Measurements from ENCODE around the gene CFAP54.

- TF ChIP-seq, protein P1, sequence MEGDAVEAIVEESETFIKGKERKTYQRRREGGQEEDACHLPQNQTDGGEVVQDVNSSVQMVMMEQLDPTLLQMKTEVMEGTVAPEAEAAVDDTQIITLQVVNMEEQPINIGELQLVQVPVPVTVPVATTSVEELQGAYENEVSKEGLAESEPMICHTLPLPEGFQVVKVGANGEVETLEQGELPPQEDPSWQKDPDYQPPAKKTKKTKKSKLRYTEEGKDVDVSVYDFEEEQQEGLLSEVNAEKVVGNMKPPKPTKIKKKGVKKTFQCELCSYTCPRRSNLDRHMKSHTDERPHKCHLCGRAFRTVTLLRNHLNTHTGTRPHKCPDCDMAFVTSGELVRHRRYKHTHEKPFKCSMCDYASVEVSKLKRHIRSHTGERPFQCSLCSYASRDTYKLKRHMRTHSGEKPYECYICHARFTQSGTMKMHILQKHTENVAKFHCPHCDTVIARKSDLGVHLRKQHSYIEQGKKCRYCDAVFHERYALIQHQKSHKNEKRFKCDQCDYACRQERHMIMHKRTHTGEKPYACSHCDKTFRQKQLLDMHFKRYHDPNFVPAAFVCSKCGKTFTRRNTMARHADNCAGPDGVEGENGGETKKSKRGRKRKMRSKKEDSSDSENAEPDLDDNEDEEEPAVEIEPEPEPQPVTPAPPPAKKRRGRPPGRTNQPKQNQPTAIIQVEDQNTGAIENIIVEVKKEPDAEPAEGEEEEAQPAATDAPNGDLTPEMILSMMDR (IDR thresholded peaks at IDR 0.05): no peak
- TF ChIP-seq POLR2AphosphoS5 (IDR thresholded peaks at IDR 0.05; ENCODE audit: low read depth, low read length): no peak
- no peak for TF ChIP-seq TCF7L2 (IDR thresholded peaks at IDR 0.05; ENCODE audit: low read depth, low read length)
Observed at GRCh38 chr12:96495841-96496545, 6.6 kb downstream of the CFAP54 start.
